ENCODE data around the gene PCLO. TPM values are rescaled to one million over a fixed set of nuclear protein-coding genes. Genes with fewer than 3 reads are reported as not detected.

PCLO gene
- total and polyA plus RNA-seq, 2 donors: 0.75 to 2.3 TPM

DNA sequence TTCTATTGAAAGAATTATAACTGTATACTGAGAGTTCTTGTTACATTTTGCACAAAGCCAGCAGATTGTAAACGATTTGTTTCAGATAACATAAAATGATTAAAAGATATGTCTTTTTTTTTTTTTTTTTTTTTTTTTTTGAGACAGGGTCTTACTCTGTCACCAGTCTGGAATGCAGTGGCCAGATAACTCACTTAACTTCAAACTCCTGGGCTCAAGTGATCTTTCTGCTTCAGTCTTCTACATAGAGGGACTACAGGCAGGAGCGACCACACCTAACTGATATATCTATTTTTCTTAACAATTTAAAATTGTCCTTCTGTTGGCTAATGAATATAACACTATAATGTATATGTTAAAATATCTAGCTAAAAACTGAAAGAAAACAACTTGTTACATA, 401.9 kb downstream of the PCLO start:
- Histone ChIP-seq H3K4me1 (ENCODE audit: control insufficient read depth in 2 of 2, insufficient read depth in 2 of 2, low read length in 2 of 2) (no peaks in the 10 kb centered on the region), H3K36me3 (ENCODE audit: control insufficient read depth in 2 of 2, insufficient read depth in 2 of 2, low read length in 1 of 2) (no peaks in the 10 kb centered on the region), H3K27me3 (ENCODE audit: control insufficient read depth in 2 of 2, insufficient read depth in 1 of 2, low read length in 1 of 2) (no peaks in the 10 kb centered on the region), H3K27ac (ENCODE audit: low read depth in 1 of 2, low read length in 1 of 2) (no peak overlapping the region), H3K4me3 (ENCODE audit: low read length in 2 of 2) (no peak overlapping the region), H3K9me3 (ENCODE audit: control insufficient read depth in 2 of 2, insufficient read depth in 1 of 2, low read length in 1 of 2) (no peaks in the 10 kb centered on the region)
- WGBS: 91% methylated on average over 2 of the region's 2 CpGs
- DNase-seq (ENCODE audit: low read depth in 6 of 9, low spot score in 9 of 9): no peak

- H3K36me3 ChIP-seq (ENCODE audit: control insufficient read depth in 2 of 2, insufficient read depth in 2 of 2, low read length in 1 of 2): no peaks in the 10 kb centered on the region
- H3K4me3 ChIP-seq (ENCODE audit: low read length in 2 of 2): no peak overlapping the region
- H3K27me3 ChIP-seq (ENCODE audit: control insufficient read depth in 2 of 2, insufficient read depth in 1 of 2, low read length in 1 of 2): no peaks in the 10 kb centered on the region
- H3K4me1 ChIP-seq (ENCODE audit: control insufficient read depth in 2 of 2, insufficient read depth in 2 of 2, low read length in 2 of 2): no peaks in the 10 kb centered on the region
- no peak overlapping the region for H3K27ac ChIP-seq (ENCODE audit: low read depth in 1 of 2, low read length in 1 of 2)
- H3K9me3 ChIP-seq (ENCODE audit: control insufficient read depth in 2 of 2, insufficient read depth in 1 of 2, low read length in 1 of 2): no peaks in the 10 kb centered on the region
- no peak for DNase-seq (ENCODE audit: low read depth in 6 of 9, low spot score in 9 of 9)
Measured at GRCh38 chr7:82760074-82760473, 402.6 kb downstream of the PCLO start.

GRCh38 chr7:82755705-82756551, 406.8 kb downstream of the PCLO start:
- Histone ChIP-seq H3K9me3 (ENCODE audit: control insufficient read depth in 2 of 2, insufficient read depth in 1 of 2, low read length in 1 of 2) (no peaks in the 10 kb centered on the region), H3K27ac (ENCODE audit: low read depth in 1 of 2, low read length in 1 of 2) (no peak overlapping the region), H3K27me3 (ENCODE audit: control insufficient read depth in 2 of 2, insufficient read depth in 1 of 2, low read length in 1 of 2) (no peaks in the 10 kb centered on the region), H3K4me3 (ENCODE audit: low read length in 2 of 2) (no peak overlapping the region), H3K4me1 (ENCODE audit: control insufficient read depth in 2 of 2, insufficient read depth in 2 of 2, low read length in 2 of 2) (no peaks in the 10 kb centered on the region), H3K36me3 (ENCODE audit: control insufficient read depth in 2 of 2, insufficient read depth in 2 of 2, low read length in 1 of 2) (no peaks in the 10 kb centered on the region)
- WGBS: 94% methylated on average over 5 of the region's 5 CpGs
- DNase-seq (ENCODE audit: low read depth in 6 of 9, low spot score in 9 of 9): no peak

GRCh38 chr7:82750007-82750406, 412.7 kb downstream of the PCLO start:
- no peaks in the 10 kb centered on the region for H3K4me1 ChIP-seq (ENCODE audit: control insufficient read depth in 2 of 2, insufficient read depth in 2 of 2, low read length in 2 of 2)
- H3K27me3 ChIP-seq (ENCODE audit: control insufficient read depth in 2 of 2, insufficient read depth in 1 of 2, low read length in 1 of 2): no peaks in the 10 kb centered on the region
- 86% methylated on average over 2 of the region's 2 CpGs for WGBS
- H3K36me3 ChIP-seq (ENCODE audit: control insufficient read depth in 2 of 2, insufficient read depth in 2 of 2, low read length in 1 of 2): no peaks in the 10 kb centered on the region
- no peak for DNase-seq (ENCODE audit: low read depth in 6 of 9, low spot score in 9 of 9)
- H3K4me3 ChIP-seq (ENCODE audit: low read length in 2 of 2): no peak overlapping the region
- H3K27ac ChIP-seq (ENCODE audit: low read depth in 1 of 2, low read length in 1 of 2): no peak overlapping the region
- H3K9me3 ChIP-seq (ENCODE audit: control insufficient read depth in 2 of 2, insufficient read depth in 1 of 2, low read length in 1 of 2): no peaks in the 10 kb centered on the region

GRCh38 chr7:82745820-82746219, 416.9 kb downstream of the PCLO start:
- Histone ChIP-seq H3K27ac (ENCODE audit: low read depth in 1 of 2, low read length in 1 of 2) (no peak overlapping the region), H3K27me3 (ENCODE audit: control insufficient read depth in 2 of 2, insufficient read depth in 1 of 2, low read length in 1 of 2) (no peaks in the 10 kb centered on the region), H3K36me3 (ENCODE audit: control insufficient read depth in 2 of 2, insufficient read depth in 2 of 2, low read length in 1 of 2) (no peaks in the 10 kb centered on the region), H3K9me3 (ENCODE audit: control insufficient read depth in 2 of 2, insufficient read depth in 1 of 2, low read length in 1 of 2) (no peaks in the 10 kb centered on the region), H3K4me3 (ENCODE audit: low read length in 2 of 2) (no peak overlapping the region), H3K4me1 (ENCODE audit: control insufficient read depth in 2 of 2, insufficient read depth in 2 of 2, low read length in 2 of 2) (no peaks in the 10 kb centered on the region)
- 80% methylated on average over 3 of the region's 3 CpGs for WGBS
- no peak for DNase-seq (ENCODE audit: low read depth in 6 of 9, low spot score in 9 of 9)

GRCh38 chr7:82745117-82745516, 417.6 kb downstream of the PCLO start:
- no peak overlapping the region for H3K4me3 ChIP-seq (ENCODE audit: low read length in 2 of 2)
- no peak for DNase-seq (ENCODE audit: low read depth in 6 of 9, low spot score in 9 of 9)
- H3K9me3 ChIP-seq (ENCODE audit: control insufficient read depth in 2 of 2, insufficient read depth in 1 of 2, low read length in 1 of 2): no peaks in the 10 kb centered on the region
- WGBS: 95% methylated on average over 2 of the region's 2 CpGs
- no peaks in the 10 kb centered on the region for H3K27me3 ChIP-seq (ENCODE audit: control insufficient read depth in 2 of 2, insufficient read depth in 1 of 2, low read length in 1 of 2)
- no peak overlapping the region for H3K27ac ChIP-seq (ENCODE audit: low read depth in 1 of 2, low read length in 1 of 2)
- no peaks in the 10 kb centered on the region for H3K36me3 ChIP-seq (ENCODE audit: control insufficient read depth in 2 of 2, insufficient read depth in 2 of 2, low read length in 1 of 2)
- no peaks in the 10 kb centered on the region for H3K4me1 ChIP-seq (ENCODE audit: control insufficient read depth in 2 of 2, insufficient read depth in 2 of 2, low read length in 2 of 2)

DNA sequence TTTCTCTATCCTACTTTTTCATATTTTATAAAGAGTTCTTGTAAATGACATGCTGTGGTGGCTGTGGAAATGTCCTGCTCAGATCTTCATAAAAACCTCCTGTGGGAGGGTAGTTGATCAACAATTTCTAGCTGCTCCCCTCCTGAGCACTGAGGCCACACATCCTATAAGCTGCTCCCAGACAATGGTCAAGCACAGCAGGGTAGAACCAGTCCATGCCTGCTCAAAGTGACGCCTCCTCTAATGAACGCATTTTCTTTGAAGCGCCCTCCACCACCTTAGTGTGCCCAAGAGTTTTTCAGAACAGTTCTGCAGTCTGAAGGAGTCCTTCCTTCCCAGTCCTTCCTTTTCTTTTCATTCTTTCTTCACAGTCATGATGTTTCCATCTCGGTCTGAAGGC, 420.5 kb downstream of the PCLO start:
- H3K4me1 ChIP-seq (ENCODE audit: control insufficient read depth in 2 of 2, insufficient read depth in 2 of 2, low read length in 2 of 2): no peaks in the 10 kb centered on the region
- WGBS: 93% methylated on average over 4 of the region's 4 CpGs
- no peak for DNase-seq (ENCODE audit: low read depth in 6 of 9, low spot score in 9 of 9)
- H3K9me3 ChIP-seq (ENCODE audit: control insufficient read depth in 2 of 2, insufficient read depth in 1 of 2, low read length in 1 of 2): no peaks in the 10 kb centered on the region
- H3K4me3 ChIP-seq (ENCODE audit: low read length in 2 of 2): no peak overlapping the region
- H3K27ac ChIP-seq (ENCODE audit: low read depth in 1 of 2, low read length in 1 of 2): no peak overlapping the region
- no peaks in the 10 kb centered on the region for H3K36me3 ChIP-seq (ENCODE audit: control insufficient read depth in 2 of 2, insufficient read depth in 2 of 2, low read length in 1 of 2)
- no peaks in the 10 kb centered on the region for H3K27me3 ChIP-seq (ENCODE audit: control insufficient read depth in 2 of 2, insufficient read depth in 1 of 2, low read length in 1 of 2)

DNA sequence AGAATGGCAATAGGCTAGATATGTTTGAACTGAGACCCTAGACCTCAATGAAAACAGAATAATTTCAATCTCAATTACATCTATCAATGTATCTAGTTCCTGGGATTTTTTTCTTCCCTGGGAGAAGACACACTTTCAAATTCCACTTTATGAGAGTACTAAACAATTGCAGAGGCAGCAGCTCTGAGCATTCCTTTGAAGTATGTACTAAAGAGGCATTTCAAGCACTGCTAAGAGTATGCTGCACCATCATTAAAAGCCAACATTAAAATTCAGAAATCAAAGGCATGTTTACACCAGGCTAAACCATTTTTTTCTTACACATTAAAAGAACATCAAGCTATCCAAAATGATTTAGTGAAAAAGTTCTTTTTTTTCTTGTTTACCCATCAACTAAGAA, 421.2 kb downstream of the PCLO start:
- no peaks in the 10 kb centered on the region for H3K36me3 ChIP-seq (ENCODE audit: control insufficient read depth in 2 of 2, insufficient read depth in 2 of 2, low read length in 1 of 2)
- H3K4me3 ChIP-seq (ENCODE audit: low read length in 2 of 2): no peak overlapping the region
- H3K27ac ChIP-seq (ENCODE audit: low read depth in 1 of 2, low read length in 1 of 2): no peak overlapping the region
- H3K9me3 ChIP-seq (ENCODE audit: control insufficient read depth in 2 of 2, insufficient read depth in 1 of 2, low read length in 1 of 2): no peaks in the 10 kb centered on the region
- H3K4me1 ChIP-seq (ENCODE audit: control insufficient read depth in 2 of 2, insufficient read depth in 2 of 2, low read length in 2 of 2): no peaks in the 10 kb centered on the region
- DNase-seq (ENCODE audit: low read depth in 6 of 9, low spot score in 9 of 9): no peak
- no peaks in the 10 kb centered on the region for H3K27me3 ChIP-seq (ENCODE audit: control insufficient read depth in 2 of 2, insufficient read depth in 1 of 2, low read length in 1 of 2)

GRCh38 chr7:82740246-82740848, 422.3 kb downstream of the PCLO start:
- no peaks in the 10 kb centered on the region for H3K9me3 ChIP-seq (ENCODE audit: control insufficient read depth in 2 of 2, insufficient read depth in 1 of 2, low read length in 1 of 2)
- H3K27me3 ChIP-seq (ENCODE audit: control insufficient read depth in 2 of 2, insufficient read depth in 1 of 2, low read length in 1 of 2): no peaks in the 10 kb centered on the region
- no peaks in the 10 kb centered on the region for H3K4me1 ChIP-seq (ENCODE audit: control insufficient read depth in 2 of 2, insufficient read depth in 2 of 2, low read length in 2 of 2)
- no peak overlapping the region for H3K27ac ChIP-seq (ENCODE audit: low read depth in 1 of 2, low read length in 1 of 2)
- no peaks in the 10 kb centered on the region for H3K36me3 ChIP-seq (ENCODE audit: control insufficient read depth in 2 of 2, insufficient read depth in 2 of 2, low read length in 1 of 2)
- no peak overlapping the region for H3K4me3 ChIP-seq (ENCODE audit: low read length in 2 of 2)
- DNase-seq (ENCODE audit: low read depth in 6 of 9, low spot score in 9 of 9): peak in 2 of 9 donors; percentile 2 to 15
- WGBS: 60% methylated on average over 3 of the region's 3 CpGs
